ENCODE measurements around the gene GCNT2.

DNA sequence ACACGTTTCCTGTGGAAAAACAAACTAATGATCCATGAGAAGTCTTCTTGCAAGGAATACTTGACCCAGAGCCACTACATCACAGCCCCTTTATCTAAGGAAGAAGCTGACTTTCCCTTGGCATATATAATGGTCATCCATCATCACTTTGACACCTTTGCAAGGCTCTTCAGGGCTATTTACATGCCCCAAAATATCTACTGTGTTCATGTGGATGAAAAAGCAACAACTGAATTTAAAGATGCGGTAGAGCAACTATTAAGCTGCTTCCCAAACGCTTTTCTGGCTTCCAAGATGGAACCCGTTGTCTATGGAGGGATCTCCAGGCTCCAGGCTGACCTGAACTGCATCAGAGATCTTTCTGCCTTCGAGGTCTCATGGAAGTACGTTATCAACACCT, 35.4 kb downstream of the GCNT2 start:
- TF ChIP-seq, protein P1, sequence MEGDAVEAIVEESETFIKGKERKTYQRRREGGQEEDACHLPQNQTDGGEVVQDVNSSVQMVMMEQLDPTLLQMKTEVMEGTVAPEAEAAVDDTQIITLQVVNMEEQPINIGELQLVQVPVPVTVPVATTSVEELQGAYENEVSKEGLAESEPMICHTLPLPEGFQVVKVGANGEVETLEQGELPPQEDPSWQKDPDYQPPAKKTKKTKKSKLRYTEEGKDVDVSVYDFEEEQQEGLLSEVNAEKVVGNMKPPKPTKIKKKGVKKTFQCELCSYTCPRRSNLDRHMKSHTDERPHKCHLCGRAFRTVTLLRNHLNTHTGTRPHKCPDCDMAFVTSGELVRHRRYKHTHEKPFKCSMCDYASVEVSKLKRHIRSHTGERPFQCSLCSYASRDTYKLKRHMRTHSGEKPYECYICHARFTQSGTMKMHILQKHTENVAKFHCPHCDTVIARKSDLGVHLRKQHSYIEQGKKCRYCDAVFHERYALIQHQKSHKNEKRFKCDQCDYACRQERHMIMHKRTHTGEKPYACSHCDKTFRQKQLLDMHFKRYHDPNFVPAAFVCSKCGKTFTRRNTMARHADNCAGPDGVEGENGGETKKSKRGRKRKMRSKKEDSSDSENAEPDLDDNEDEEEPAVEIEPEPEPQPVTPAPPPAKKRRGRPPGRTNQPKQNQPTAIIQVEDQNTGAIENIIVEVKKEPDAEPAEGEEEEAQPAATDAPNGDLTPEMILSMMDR (IDR thresholded peaks at IDR 0.05 in 8 of 11, conservative IDR thresholded peaks at IDR 0.05 in 3 of 11) = no peak
- no peak for TF ChIP-seq POLR2A (IDR thresholded peaks at IDR 0.05)

All from spleen (tissue), 7 donors.